ENCODE measurements around the gene TBL1X.
A peak's percentile ranks its signal among the peaks of the same experiment; 100 is the strongest.
"Not testable (repeated sequence)": the region's sequence is repeated elsewhere in the genome, so short reads cannot be mapped to it uniquely, and the experiment has no call there.

TBL1X gene

DNA sequence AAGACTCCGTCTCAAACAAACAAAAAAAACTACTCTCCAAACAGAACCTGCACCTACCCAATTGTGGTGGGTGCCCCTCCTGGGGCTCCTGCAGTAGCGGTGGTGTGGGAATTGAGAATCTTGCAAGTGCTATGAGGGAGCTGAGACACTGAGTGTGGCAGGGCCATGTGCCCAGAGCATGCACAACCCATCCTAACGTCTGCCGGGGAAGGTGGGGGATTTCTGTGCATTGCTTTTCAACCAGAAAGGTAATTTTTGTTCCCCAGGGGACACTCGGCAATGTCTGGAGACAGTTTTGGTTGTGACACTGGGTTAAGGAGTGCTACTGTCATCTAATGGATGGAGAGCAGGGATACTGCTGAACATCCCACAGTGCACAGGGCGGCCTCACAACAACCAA, 35.7 kb downstream of the TBL1X start:
- DNase-seq, result no peak

DNA sequence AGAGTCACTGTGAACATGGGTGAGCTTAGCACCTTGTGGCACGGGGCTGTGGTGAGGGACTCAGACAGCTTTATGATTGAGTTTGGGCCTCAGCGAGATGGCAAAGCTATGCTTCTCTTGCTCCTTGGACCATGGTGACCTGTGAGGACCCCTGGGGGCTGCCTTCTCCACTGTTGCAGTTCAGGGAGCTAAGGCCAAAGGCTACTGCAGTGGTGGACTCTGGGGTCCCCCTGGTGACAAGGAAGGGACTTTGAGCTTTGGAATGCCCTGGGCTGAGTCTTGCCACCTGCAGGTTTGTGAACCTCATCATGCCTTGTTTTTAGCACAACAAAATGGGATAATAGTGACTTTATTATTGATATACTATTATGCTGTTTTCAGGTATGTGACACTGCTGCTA, 36.5 kb downstream of the TBL1X start:
- no peak for DNase-seq

DNA sequence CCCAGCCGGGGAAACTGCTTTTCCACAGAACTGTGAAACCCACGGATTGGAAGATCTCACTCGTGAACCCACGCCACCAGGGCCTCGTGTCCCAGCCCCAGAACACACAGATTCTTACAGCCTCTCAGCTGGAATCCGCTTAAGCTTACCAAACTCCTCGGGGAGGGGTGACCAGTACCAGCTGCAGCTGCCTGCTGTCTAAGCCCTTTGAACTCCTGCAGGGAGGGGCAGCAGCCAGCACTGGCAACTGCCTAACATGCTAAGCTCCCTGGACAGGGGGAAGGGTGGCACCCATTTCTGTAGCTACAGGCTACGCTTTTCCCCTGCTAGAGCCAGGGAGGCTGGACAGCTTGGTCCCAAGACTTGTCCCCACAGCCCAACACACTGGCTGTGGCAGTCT, 38.4 kb downstream of the TBL1X start:
- no peak for DNase-seq

DNA sequence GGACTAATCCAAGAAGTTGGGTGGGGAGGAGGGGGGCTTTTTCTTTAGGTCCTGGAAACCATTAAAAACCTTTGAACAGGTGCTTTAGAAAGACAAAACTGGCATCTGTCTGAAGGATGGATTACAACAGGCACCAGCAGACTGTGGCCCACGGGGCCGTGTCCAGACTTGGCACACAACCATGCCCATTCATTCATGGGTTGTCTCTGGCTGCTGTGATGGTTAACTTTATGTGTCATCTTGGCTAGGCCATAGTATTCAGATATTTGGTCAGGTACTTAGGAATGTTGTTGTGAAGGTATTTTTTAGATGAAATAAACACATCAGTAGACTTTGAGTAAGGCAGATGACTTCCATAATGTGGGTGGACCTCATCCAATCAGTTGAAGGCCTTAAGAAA, 45.5 kb downstream of the TBL1X start:
- no peak for DNase-seq

DNA sequence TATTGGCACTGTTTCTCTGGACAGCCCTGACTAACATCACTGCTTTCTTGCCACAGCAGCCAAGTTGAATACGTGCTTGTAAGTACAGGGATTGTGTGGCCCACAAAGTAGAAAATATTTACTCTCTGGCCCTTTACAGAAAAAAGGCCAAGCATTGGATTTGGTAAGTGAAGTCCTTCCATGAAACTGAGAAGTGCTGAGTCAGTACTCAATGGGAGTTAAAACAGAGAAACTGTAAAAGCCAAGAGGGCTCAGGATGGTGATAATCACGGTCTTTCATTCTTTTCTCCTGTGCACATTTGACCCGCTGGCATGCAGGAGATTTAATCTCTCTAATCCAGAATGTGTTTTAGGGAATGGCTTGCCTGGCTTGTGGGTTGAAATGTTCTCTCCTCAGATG, 46.1 kb downstream of the TBL1X start:
- no peak for DNase-seq

DNA sequence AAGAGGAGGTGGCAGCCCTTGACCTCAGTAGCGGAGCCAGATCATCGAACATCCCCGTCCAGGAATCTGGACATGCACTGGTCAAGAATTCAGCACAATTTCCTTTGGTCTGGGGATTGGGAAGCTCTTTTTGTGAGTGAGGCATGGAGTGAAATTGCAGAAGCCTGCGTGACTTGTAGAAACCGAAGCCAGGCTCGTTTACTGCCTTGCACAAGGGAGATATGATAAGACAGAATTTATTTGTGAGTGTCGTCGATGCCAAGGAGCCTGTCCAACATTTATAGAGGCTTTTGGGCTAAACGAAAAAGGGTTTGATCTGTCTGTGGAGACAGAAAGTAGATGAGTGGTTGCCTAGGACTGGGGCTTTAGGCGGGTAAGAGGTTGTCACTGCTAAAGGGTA, 50.6 kb downstream of the TBL1X start:
- DNase-seq, result no peak

DNA sequence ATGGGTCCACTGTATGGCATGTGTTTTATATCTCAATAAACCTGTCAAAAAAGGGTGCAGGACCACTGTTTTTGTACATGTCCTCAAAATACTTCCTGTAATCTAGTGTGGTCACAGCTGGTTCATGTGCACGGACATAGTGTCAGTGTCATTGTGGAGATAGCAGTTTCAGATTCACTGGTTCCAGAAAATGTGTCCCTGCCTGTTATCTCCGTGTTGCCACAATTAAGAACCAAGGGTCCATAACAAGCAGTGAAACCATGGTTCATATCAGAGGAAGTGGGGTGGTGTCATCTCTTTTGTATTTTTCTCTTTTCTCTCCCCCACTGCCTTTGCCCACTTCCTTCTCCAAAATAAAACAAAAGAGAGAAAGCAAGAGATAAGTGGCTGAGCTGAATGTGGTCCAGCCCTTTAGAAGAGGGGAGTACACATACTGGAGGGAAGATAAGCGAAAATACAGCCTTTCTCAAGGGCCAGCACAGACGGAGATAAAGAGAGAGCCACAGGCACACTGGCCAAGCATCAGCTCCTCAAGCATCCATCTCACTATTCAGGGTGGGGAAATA, 51.2 kb downstream of the TBL1X start:
- no peak for DNase-seq

DNA sequence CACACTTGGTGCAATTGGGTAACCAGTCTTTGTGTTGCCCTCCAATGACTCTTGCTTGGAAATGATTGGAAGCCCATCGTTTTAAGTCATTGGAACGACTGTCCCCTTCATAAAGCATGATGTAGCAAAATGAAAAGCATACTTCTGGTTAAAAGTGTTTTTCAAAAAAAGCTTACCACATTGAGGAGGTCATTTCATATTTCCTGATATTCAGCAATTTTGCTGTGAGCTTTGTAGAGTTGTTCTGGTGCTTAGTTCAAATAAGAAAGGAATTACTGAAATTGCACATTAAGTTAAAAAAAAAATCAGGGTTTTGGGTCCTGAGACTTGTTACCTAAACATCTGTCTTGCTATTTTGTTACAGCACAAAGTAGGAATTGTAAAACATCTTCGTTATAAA, 51.8 kb downstream of the TBL1X start:
- DNase-seq, result no peak

DNA sequence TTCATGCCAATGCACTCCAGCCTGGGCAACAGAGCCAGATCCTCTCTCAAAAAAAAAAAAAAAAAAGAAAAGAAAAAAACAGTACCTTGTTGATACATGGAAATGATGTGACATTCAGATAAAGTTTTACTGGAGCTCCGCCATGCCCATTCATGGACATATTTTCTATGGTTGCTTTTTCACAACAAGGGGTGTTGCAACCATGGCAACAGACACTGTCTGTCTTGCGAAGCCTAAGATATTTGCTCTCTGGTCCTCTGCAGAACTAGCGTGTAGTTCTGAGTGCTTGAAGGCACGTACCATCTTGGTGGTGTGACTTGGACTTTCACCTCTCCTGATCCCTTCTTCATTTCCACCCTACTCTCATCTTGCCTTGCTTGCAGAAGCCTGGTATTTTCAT, 53.2 kb downstream of the TBL1X start:
- no peak for DNase-seq

DNA sequence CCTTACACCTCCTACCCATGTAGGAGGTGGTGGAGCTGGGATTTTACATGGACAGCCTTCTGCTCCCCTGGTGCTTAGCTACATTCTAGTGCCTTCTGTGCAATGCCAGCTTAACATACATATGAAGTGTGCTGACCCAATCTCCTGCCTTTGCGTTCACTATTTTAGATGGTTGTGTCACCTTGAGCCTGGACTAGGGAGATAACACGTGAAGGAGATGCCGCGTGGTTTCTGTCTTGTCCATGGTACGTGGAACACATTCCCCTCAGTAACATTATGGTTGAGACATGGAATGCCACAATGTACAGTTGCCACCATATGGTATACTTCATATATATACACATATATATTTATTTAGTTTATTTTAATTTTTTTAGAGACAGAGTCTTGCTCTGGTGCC, 54.0 kb downstream of the TBL1X start:
- DNase-seq, result no peak

DNA sequence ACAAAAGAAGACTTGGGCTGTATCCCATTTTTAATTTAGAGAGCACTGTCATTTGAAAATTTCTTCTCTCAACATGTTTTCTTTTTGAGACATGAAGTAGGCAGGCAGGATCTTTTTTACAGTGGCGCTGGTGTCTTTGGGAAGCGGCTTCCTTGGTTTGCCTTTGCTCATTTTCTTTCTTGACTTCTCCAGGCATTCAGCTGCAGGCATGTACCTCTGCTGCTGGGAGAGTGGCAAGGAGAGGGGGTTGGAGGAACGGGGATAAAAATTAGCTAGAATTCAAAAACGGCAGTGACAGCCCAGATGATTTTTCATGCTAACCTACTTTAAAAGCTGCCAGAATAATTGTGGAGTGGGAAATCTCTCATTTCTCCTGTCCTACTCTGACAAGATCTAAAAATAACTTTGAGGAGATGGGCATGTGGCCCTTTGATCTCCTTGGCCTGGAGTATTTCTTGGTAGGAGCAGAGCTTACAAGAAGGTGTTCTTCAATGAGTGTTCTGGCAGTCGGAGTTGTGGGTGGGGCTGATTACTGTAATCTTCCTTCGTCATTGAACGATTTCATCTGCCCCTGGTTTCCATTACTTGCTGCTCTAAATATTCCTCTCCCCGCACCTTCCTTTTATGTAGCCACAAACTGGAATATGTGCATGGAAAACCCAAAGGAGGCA, 54.8 kb downstream of the TBL1X start:
- no peak for DNase-seq

DNA sequence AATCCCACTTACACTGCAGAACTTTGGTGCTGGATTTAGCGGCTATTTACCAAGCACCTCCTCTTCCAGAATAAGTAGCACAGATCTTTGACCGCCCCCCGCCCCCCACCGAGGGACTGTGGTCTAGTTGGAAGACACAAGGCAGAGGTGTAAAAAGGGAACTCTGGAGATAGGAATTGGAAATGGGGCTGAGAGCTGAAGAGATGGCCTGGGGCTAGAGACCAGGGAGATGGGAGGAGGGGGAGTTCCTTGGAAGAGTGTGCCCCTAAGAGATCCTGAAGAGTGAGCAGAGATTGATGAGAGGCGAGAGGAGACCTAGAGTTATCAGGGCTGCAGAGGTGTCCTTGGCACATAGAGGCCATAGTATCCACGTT, 55.3 kb downstream of the TBL1X start:
- DNase-seq, result no peak

DNA sequence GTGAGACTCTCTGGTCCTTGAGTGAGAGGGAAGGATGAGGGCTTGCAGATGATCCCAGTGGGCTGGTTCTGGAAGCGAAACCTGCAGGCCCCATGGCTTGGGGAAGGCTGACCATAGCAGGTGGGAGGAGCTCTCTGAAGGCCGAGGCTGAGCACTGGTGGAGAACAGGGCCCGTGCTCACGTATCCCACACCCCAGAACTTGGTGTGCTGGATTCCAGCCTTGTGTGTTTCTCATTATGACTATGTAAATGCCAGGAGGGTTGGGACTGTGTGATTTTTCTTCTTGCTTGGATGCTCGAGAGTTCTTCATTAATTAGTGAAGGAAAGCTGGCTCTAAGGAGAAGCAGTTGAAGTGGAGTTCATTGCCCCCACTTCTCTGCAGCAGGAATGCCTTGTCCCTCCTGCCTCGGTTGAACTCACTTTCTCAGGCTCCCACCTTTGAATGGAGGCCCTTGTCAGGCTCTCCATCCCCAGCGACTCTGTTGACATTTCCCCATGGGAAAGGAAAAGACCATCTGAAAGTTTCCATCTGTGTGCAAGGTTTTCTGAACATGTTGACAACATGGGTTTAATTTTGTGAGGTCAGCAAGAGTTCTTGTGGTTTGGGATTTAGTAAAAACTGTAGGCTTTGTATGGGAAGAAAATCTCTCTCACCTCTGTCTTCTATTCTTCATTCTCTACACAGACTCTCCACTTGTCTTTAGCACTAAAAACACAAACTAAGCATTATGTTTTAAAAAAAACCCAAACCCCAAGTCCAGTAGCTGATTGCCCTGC, 57.7 kb downstream of the TBL1X start:
- DNase-seq, result no peak

DNA sequence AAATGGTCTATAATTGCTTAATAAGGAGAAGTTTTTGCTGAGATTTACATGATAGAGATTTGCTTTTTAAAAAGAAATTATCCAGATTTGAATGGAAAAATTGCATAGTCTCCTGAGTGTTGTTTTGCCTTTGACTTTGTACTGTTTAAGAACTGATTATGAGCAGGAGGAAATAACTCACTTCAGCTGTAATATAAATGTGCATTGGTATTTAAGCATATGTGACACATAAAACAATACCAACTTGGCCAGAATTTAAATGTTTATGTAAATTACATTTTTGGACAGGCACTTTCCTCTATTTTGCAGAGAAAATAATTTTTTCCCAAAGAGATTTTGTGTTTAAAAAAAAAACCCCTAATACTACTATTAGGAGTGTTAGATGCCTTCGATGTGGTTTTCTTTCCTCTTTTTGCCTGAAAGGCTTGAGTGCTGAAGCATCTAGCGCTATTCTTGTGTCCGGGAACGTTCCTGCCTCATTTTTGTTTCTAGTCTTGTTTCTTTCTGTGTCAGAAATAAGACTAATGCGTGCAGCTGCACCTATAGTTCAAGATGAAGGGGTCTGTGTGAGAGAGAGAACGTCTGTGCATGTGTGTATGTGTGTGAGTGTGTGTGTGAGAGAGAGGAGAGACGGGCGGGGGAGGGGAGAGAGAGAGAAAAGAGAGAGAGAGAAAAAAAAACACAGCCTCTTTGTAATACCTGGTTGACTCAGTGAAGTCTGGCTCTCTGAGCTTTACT, 60.8 kb downstream of the TBL1X start:
- DNase-seq, result no peak

DNA sequence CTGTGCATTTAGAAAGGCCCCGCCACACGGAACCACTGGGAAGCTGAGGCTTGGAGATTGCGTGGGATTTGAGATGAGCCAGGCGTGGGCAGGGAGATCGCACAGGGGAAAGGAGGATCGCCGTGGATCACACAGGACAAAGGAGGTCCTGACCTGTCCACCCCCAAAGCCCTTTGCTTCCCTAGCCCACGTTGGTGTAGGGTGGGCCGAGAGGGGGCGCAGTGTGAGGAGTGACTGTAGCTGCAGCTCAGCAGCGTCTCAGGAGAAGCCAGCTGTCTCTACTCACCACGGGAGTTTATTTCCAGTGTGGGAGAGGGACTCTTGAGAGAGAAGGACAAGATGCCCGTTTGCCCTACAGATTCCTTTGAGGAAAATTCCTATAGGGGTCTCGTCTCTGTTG, 62.1 kb downstream of the TBL1X start:
- DNase-seq, result no peak

DNA sequence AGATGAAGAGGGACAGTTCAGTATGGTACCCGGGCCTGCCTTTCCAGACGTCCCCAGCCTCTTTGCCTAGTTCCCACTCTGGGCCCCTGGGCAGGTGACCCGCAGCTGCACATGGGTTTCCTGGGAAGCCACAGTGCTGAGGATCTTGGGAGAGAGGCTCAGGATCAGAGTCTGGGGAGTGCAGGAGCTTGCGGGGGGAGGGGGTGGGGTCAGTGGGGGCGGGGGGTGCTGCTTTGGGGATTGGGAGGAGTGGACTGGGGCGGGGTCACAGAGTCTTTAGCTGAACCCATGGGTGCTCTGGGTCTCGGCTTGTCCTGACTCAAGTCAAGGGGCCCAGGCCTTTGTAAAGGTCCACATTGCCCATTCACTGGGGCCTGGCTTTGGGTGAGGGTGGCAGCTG, 63.6 kb downstream of the TBL1X start:
- no peak for DNase-seq

DNA sequence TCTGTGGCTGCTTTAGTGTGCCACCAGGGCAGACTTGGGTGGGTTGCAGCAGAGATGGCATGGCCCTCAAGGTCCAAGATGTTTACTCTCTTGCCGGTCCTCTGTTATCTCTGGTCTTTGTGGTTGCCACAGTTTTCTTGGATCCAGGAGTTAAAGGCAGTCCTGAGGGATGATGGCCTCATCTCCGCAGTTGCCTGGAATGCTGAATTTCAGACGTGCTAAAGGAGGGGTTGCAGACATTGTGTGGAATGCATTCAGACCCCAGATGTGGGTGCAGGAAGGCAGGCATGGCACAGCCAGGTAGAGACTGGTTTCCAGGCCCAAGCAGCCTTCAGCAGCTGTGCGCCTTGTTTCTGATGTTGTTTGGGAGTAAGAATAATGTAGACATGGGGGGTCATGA, 64.4 kb downstream of the TBL1X start:
- no peak for DNase-seq

DNA sequence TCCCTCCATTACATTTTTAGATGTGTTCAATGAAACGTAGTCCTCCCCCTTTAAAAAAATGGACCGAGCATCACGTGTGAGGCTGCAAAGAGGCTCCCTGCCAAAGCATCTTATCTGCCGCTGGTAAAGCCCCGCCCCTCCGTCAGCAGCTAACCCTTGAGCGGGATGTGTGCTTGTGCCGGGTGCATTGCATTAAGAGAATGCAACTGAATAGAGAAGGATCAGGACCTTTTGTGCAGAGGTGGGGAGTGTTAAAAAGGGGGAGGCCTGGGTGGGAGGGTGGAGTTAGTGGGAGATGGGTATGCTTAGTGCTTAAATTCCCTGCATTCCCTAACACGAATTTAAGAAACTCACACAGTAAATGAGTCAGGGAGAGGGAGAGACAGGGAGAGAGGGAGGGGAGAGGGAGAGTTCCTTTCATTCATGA, 66.0 kb downstream of the TBL1X start:
- peak; percentile 86 for DNase-seq

DNA sequence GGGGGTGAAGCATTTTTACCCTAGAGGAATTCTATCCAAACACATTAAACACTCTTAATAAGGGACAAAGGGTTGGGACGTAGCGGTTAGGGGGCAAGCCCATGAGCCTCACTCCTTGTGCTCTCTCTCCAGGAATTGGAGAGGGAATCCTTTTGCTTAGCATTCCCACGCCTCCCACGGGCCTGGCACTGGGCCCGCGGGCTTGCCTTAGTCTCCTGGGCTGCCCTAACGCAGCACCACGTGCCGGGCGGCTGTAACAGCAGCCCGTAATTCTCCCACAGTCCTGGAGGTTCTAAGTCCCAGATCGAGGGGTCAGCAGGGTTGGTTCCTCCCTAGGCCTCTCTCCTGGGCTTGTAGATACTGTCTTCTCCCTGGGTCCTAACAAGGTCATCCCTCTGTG, 67.5 kb downstream of the TBL1X start:
- no peak for DNase-seq

DNA sequence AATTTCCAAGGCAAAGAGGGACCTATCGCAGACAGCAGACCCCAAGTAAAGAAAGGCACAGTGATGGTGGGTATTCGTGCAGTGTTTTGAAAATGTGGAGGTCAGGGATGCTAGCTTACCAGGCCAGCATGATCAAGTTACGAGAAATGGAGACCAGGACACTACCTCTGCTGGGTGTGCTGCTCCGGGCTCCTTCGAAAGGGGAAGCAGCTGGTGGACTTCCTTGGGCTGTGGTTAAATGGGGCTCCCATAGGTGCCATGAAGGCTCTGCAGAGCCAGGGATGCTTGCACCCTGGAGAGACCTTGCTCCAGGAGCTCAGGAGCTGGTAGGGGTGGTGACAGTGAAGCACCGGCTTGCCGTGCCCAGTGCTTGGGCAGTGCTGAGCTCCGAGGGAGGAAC, 68.8 kb downstream of the TBL1X start:
- no peak for DNase-seq

DNA sequence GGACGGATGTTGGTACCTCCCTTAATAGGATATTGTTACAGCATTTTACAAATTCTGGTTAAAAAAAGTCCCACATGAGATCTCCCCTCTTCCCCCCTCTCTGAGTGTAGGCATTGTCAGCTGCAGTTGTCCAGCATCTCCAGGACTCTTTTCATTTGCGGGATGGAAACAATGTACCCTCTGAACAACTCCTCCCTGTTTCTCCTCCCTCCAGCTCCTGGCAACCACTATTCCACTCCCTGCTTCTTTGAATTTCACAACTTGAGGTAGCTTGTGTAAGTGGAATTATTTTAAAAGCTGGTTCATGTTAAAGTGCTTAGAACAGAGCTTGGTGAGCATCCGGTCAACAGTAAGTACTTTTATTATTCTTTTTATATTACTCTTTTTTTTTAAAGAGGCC, 69.8 kb downstream of the TBL1X start:
- no peak for DNase-seq

DNA sequence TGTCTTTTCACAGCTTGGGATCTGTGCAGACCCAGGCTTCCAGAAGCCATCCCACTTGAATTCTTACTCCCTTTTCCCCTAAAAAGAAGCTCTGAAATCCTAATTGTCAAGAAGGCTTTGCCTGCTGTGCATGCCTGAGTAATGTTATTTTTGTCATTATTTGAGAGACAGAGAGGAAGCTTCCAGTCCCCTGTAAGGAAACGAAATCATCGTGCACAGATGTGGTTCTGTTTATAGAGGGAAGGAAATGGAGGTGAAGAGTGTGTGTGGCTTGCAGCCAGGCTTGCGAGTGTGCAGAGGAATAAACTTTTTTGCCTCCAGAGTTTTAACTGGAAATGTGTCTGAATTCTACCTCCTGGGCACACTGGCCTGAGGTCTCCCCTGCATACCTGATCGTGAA, 70.2 kb downstream of the TBL1X start:
- DNase-seq, result no peak

DNA sequence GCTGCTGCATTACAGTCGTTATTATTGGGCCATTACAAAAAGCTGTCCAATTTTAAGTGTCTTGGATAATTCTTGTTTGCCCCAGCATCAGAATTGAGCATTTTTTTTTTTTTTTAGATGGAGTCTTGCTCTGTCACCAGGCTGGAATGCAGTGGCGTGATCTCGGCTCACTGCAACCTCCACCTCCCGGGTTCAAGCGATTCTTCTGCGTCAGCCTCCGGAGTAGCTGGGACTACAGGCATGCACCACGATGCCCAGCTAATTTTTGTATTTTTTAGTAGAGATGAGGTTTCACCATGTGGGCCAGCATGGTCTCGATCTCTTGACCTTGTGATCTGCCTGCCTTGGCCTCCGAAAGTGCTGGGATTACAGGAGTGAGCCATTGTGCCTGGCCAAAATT, 71.3 kb downstream of the TBL1X start:
- not testable (repeated sequence) for DNase-seq

DNA sequence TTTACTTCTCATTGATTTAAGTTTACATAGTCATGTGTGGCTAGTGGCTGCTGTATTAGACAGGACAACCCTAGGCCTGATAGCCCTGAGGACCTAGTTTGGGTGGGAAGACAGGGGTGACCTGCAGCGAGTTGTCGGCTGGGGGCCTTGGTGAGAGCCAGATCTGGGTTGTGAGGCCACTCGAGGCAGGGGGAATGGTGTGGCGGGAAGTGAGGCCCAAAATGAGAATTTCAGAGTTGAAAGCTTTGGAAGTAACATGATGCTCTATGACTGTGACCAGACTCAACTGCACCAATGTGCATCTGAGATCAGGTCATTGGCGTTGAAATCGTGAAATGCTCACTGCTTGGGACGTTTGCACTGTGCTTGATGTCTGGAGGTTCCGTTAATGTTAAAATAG, 72.9 kb downstream of the TBL1X start:
- DNase-seq, result no peak

Measured in amniotic stem cell (primary cell).